Stimulated activated naive CD8-positive, alpha-beta T cell treated with anti-CD3 and anti-CD28 coated beads, Interleukin-15, amount 100 ng/mL, for 72 hours (primary cell): ENCODE data around the gene TFB1M.

Experiments
- ATAC-seq: fragments of 150-1000 bp; cut with Tn5 transposase; 2 replicates; pipeline ENCODE4 v1.10.0; 2021; ENCODE audit warnings: mild to moderate bottlenecking, moderate library complexity
- DNase-seq, 2 donors: peaks; one replicate each; pipeline ENCODE4 v3.0.0; 2021 to 2022
- H3K27ac Mint-ChIP-seq, 2 donors: one replicate each; pipeline ENCODE4 v1.8.0; 2022; ENCODE audit warnings: mild to moderate bottlenecking in 2 of 2, mixed read lengths in 2 of 2, moderate library complexity in 2 of 2
- H3K27me3 Mint-ChIP-seq: one replicate; pipeline ENCODE4 v1.8.0; 2022; ENCODE audit warnings: mixed read lengths
- H3K4me1 Mint-ChIP-seq: one replicate; pipeline ENCODE4 v1.8.0; 2022; ENCODE audit warnings: mild to moderate bottlenecking, mixed read lengths
- H3K4me3 Mint-ChIP-seq, 2 donors: one replicate each; pipeline ENCODE4 v1.8.0; 2022; ENCODE audit warnings: mild to moderate bottlenecking in 2 of 2, mixed read lengths in 2 of 2, moderate library complexity in 1 of 2
- H3K9me3 Mint-ChIP-seq, 2 donors: one replicate each; pipeline ENCODE4 v1.8.0; 2022; ENCODE audit warnings: mixed read lengths in 2 of 2

TFB1M gene

DNA sequence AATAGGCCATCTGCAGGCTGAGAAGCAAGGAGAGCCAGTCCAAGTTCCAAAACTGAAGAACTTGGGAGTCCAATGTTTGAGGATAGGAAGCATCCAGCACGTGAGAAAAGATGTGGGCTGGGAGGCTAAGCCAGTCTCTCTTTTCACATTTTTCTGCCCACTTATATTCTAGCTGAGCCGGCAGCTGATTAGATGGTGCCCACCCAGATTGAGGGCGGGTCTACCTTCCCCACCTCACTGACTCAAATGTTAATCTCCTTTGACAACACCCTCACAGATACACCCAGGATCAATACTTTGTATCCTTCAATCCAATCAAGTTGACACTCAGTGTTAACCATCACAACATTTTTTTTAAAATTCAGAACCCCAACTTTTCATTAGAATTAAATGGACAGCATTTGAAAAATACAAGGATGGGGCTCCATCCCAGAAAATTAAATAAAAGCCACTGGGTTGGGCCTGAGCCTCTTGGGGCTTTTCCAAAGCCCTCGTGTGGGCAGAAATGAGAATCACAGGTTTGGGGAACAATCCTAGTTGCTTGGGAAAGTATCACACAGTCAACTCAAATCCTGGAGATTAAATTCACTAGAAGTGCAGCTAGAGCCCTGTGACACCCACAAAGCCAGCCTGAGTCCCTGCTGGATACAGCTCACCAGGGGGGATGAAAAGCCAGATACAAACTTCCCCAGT lies 48.3 kb downstream of the TFB1M start:
- no peaks in the 10 kb centered on the region for H3K27me3 Mint-ChIP-seq
- ATAC-seq (no peak), DNase-seq (no peak)
- H3K4me3 Mint-ChIP-seq, result no peak overlapping the region
- H3K9me3 Mint-ChIP-seq, result no peaks in the 10 kb centered on the region
- H3K4me1 Mint-ChIP-seq, result peaks cover 28% of the 10 kb centered on the region
- H3K27ac Mint-ChIP-seq, result no peak overlapping the region

DNA sequence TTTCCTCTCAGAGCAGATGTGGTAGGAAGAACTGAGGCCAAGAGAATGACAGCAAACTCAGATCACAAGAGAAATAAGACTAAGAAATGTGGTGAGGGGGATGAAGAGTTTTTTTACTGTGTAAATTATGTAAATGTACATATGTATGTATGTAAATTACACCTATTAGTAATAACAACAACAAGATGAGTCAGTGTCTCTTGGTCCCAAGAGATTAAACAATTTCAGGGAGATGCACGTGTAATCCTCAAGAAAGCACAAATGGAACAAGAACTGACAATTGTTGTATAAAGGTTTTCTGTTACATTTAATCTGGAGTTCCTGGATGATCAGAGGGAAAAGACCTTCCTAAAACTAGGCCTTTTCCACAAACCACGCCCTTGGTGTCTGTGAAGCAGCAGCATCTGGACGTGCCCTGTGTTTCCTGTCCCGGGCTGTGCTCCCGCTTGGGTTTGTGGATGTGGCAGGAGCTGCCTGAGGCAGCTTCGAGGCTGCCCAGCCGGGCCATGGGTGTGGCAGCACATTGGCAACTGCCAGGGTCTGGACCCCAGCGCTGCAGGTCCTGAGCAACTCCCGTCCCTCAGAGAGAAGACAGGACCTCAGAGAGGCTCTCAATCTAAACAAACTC lies 49.5 kb downstream of the TFB1M start:
- H3K4me1 Mint-ChIP-seq, result peaks cover 27% of the 10 kb centered on the region
- H3K4me3 Mint-ChIP-seq, result no peak overlapping the region
- DNase-seq (no peak), ATAC-seq (no peak)
- no peaks in the 10 kb centered on the region for H3K9me3 Mint-ChIP-seq
- H3K27me3 Mint-ChIP-seq, result no peaks in the 10 kb centered on the region
- peak overlapping the region; percentile 8 to 59 for H3K27ac Mint-ChIP-seq

DNA sequence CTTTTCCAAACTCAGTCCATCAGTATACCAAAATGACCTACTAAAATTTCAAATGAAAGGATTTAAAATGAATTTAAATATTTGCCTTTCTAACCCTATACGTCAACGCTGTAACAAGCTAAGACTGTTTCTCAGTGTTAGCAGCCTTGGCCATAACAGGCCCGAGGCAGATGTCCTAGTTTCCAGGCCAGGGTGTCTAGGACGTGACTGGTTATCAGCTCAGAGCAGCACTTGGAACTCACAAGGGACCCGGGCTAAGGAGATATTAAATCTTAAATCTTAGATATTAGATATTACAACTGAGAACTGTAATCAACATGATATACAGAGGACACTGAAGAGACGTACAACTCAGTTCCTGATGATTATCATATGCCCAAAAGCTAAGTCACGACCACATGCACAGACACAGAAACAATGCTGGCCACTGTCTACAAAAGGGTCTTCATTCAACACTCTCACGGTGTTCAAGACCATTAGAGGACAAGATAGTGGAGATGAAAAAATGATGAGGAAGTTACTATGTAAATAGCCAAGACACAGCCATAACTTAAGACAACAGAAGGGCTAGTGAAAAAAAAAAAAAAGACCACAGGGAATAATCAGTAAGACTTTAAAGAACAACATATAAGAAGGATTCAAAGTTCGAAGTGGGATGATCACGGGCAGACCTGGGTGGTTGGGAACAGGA lies 50.8 kb downstream of the TFB1M start, which contains the start of gene CLDN20:
Gene CLDN20 (plus strand): TSS at position 641 of the 691 bp plus-strand sequence. CDS start 11,707 bp downstream, outside the sequence.
- H3K27ac Mint-ChIP-seq, result peak within 1 kb of the TSS; percentile 28 to 59
- H3K4me3 Mint-ChIP-seq, result no peak within 1 kb of the TSS
- peaks cover 26% of the 10 kb centered on the region for H3K4me1 Mint-ChIP-seq
- DNase-seq (no peak), ATAC-seq (no peak)
- H3K9me3 Mint-ChIP-seq, result no peaks in the 10 kb centered on the region
- H3K27me3 Mint-ChIP-seq, result no peaks in the 10 kb centered on the region

DNA sequence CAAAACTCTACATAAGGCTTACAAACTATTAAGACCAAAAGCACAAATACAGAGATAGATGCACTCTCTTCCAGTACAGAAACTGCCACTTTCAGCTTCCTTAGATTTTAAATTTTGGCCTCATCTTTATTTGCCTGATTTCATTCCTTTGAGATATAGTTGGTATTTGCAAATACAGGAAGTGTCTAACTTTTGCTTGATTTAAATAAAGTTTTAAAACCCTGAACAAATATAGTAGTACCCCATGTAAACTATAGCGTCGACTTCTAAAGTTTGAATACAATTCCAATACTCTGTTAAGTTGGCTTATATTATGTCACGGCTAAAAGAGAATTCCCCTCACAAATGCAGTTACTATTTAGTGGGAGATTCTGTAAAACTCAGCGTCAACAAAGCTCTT lies 51.6 kb downstream of the TFB1M start:
- Mint-ChIP-seq H3K4me1 (peaks cover 20% of the 10 kb centered on the region), H3K27me3 (no peaks in the 10 kb centered on the region), H3K27ac (peak overlapping the region; percentile 49 to 77)

DNA sequence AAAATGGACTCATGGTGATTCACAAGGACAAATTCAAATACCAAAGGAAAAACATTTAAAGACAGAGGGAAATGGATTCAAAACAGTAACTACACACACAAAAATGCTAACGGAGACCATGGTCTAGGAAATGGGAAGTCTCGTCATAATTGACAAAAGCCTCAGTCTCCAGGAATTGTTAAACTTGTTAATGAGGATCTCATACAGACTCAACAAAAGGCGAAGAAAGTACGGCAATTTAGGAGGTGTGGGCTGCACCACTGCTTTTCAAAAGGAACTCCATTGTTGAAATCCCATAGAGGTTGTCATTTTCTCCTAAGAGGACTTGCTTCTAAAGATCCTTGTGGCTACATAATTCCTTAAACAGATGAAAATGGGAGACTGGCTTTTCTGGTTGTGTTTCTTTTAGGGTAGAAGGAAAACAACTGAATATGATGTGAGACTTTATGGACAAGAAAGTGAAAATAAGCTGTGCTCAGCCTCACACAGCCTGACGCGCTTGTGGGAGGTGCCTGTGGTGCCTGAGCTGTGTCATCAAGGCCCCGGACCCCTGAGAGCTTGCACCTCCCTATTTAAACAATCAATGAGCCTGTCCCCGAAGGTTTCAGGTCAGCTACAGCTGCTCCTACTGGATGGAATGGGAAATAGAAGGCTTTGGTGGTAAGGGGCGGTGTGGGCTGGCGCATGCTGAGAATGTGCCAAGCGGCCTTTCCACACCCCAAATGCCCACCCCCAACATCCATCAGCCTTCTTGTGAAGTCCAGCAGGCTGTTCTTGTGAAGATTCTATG lies 53.0 kb downstream of the TFB1M start:
- H3K9me3 Mint-ChIP-seq, result no peaks in the 10 kb centered on the region
- peaks cover 20% of the 10 kb centered on the region for H3K4me1 Mint-ChIP-seq
- no peaks in the 10 kb centered on the region for H3K27me3 Mint-ChIP-seq
- ATAC-seq (no peak), DNase-seq (no peak)
- H3K27ac Mint-ChIP-seq, result peak overlapping the region; percentile 15 to 25
- H3K4me3 Mint-ChIP-seq, result no peak overlapping the region

More for the DNA sequence above, 51.6 kb downstream of the TFB1M start:
- Mint-ChIP-seq H3K9me3 (no peaks in the 10 kb centered on the region), H3K4me3 (no peak overlapping the region)
- ATAC-seq, result no peak
- DNase-seq, result no peak

DNA sequence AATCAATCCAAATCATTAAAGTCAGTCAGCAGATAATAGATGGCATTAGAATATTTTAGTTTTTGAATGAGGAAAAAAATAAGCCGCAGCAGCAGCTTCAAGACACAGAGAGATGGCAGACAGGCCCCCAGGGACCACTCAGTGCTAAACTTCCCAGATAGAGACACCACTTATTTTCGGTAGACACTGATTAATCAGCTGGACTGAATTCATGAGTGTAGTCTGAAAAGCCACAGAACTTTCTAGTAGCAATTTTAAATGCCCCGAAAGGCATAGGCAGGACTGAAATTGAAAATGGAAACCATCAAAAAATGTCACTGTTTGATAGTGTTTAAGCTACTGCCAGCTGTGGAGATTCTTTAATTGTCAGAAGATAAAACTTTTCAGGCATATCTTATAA lies 53.6 kb downstream of the TFB1M start:
- no peaks in the 10 kb centered on the region for H3K27me3 Mint-ChIP-seq
- no peak overlapping the region for H3K4me3 Mint-ChIP-seq
- no peaks in the 10 kb centered on the region for H3K9me3 Mint-ChIP-seq
- H3K4me1 Mint-ChIP-seq, result peaks cover 20% of the 10 kb centered on the region
- no peak for DNase-seq
- ATAC-seq, result no peak
- H3K27ac Mint-ChIP-seq, result peak overlapping the region; percentile 25 to 88

DNA sequence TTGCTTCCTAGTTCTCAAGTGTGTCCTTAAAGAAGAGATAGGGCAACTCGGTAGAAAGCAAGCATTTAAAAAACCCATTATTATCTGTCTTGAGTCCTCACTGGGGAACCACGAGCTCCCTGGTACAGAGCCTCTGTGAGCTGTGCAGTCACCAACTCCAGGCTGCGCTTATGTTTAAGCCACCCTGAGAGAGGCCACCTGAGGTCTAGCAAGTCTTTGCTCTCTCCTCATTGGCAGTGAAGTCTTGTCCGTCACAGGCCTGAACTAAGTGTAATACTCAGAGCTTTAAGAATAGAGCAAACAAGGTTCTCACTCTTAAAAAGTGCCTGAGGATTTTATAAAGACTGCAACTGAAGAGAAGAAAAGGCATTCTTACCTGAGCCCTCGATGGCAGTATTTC lies 54.4 kb downstream of the TFB1M start:
- Mint-ChIP-seq H3K4me3 (no peak overlapping the region), H3K27me3 (no peaks in the 10 kb centered on the region), H3K4me1 (peaks cover 24% of the 10 kb centered on the region), H3K9me3 (no peaks in the 10 kb centered on the region), H3K27ac (no peak overlapping the region)
- ATAC-seq (no peak), DNase-seq (no peak)

DNA sequence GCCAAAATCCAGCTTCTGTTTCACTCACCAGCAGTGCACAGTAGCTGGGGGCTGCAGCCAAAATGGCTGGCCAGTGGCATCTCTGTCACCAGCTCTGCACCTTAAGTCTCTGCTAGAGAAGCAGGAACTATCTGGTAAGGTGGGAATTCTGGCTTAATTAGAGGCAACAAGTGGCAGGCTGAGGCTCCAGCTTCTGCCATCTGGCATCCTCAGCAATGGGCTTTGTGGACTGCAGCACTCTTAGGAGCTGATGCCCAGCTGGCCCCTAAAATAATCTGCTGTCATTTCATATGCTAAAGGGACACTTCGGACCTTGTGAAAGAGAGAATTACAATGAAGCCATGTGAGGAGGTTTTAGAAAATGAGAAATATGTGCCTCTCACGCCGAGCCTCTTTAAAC lies 55.1 kb downstream of the TFB1M start:
- H3K4me1 Mint-ChIP-seq, result peaks cover 24% of the 10 kb centered on the region
- no peak for DNase-seq
- ATAC-seq, result no peak
- no peak overlapping the region for H3K27ac Mint-ChIP-seq
- H3K27me3 Mint-ChIP-seq, result no peaks in the 10 kb centered on the region
- H3K4me3 Mint-ChIP-seq, result no peak overlapping the region
- no peaks in the 10 kb centered on the region for H3K9me3 Mint-ChIP-seq

DNA sequence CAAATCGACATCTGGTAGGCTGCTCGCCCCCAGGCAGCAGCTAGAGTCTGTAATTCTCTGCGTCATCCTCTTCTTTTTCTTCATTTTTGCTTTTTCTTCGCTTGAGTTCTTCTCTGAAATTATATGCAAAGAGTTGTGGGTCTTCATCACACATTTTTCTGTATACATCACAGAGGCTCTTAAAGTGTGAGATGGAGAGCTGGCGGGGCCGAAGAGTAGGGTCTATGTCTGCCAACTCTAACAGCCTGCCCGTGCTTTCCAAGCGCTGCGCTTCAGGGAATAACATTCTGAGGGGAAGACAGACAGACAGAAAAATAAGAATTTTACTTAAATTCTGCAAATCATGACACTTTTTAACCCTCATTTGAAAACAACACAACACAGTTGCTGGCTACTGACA lies 56.5 kb downstream of the TFB1M start:
- no peak overlapping the region for H3K4me3 Mint-ChIP-seq

DNA sequence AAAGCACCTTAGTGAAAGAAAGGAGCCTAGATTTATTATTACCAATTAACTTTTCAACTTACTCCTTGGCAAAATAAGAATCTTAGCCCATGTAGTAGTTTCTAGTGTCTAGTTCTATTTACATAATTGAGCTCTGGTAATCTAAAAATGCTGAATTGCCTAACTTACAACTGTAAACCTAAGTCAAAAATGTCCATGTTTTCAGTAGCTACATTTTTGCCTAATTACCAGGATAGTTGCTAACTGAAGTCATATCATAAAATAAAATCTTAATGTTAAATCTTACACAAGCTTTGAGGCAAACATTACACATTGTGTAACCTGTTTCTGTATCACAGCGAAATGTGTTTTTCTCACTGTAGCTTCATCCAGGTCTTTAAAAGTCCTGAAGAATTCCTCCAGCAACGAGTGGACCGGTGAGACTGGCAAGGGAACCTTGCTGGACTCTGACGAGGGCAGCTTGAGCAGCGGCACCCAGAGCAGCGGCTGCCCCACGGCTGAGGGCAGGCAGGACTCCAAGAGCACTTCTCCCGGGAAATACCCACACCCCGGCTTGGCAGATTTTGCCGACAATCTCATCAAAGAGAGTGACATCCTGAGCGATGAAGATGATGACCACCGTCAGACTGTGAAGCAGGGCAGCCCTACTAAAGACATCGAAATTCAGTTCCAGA lies 58.0 kb downstream of the TFB1M start:
- Mint-ChIP-seq H3K27me3 (no peaks in the 10 kb centered on the region), H3K9me3 (no peaks in the 10 kb centered on the region), H3K4me3 (no peak overlapping the region), H3K27ac (no peak overlapping the region), H3K4me1 (peaks cover 11% of the 10 kb centered on the region)
- ATAC-seq (no peak), DNase-seq (no peak)

More for the DNA sequence above, 56.5 kb downstream of the TFB1M start:
- Mint-ChIP-seq H3K9me3 (no peaks in the 10 kb centered on the region), H3K27me3 (no peaks in the 10 kb centered on the region), H3K27ac (no peak overlapping the region), H3K4me1 (peaks cover 24% of the 10 kb centered on the region)
- ATAC-seq (no peak), DNase-seq (no peak)

DNA sequence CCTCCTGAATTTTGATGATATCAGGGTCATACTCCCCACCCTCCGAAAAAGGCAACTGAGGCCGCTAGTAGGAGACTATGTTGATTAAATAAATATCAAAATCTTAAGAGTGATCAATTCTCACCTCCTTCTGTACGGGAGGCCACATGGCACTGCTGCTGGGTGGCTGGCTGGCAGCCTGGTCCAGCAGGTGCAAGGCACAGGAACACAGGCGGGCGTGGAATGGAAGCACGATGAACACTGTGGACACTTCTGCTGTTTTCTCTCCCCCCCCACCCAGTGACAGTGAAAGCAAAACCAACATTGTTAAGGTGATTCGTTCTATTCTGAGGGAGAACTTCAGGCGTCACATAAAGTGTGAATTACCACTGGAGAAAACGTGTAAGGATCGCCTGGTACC lies 60.1 kb downstream of the TFB1M start:
- H3K4me1 Mint-ChIP-seq, result peaks cover 5% of the 10 kb centered on the region
- no peak overlapping the region for H3K4me3 Mint-ChIP-seq

DNA sequence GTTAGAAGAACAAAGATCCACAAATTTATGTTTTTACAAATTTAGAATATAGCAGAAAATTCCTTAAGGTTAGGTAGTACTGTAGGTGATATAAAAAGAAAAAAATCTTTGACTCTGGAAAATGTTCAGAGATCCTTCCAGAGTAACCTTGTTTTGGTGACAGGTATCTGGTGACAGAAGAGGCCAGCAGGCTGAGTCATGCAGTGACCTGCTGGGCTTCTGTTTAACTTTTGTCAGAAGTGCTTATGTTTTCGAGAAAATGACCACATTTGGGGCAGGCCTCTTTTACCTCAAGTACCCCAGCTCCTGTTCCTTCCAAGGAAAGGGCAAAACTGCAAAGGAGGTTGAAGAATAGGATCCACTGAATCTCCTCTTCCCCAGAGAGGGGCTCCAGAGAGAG lies 60.9 kb downstream of the TFB1M start:
- no peak for DNase-seq
- no peaks in the 10 kb centered on the region for H3K27me3 Mint-ChIP-seq
- no peaks in the 10 kb centered on the region for H3K9me3 Mint-ChIP-seq
- peaks cover 5% of the 10 kb centered on the region for H3K4me1 Mint-ChIP-seq
- H3K4me3 Mint-ChIP-seq, result no peak overlapping the region
- H3K27ac Mint-ChIP-seq, result peak overlapping the region; percentile 46 to 54
- no peak for ATAC-seq

More for the DNA sequence above, 60.1 kb downstream of the TFB1M start:
- Mint-ChIP-seq H3K9me3 (no peaks in the 10 kb centered on the region), H3K27ac (peak overlapping the region in 1 of 2 donors; percentile 71), H3K27me3 (no peaks in the 10 kb centered on the region)
- DNase-seq (no peak), ATAC-seq (no peak)

DNA sequence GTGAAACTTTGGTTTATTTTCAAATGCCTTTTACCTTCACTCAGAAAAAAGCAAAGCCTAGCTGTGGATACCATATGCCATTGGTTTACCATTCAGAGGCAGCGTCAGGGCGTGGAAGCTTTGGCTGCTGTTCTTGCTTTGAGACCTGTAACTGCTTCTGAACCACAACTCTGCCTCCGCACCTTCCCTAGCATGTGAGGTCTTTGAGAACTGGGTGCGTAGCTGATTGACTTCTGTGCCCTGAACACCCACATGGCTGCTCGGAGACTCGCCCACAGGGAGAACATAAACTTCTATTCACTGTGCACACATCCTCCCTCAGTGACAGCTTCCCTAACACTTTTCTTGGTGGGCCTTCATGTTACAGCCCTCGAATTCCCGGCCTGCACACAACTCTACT lies 61.7 kb downstream of the TFB1M start:
- DNase-seq, result no peak
- H3K4me1 Mint-ChIP-seq, result peaks cover 5% of the 10 kb centered on the region
- H3K27me3 Mint-ChIP-seq, result no peaks in the 10 kb centered on the region
- H3K4me3 Mint-ChIP-seq, result no peak overlapping the region
- ATAC-seq, result no peak
- H3K9me3 Mint-ChIP-seq, result no peaks in the 10 kb centered on the region
- no peak overlapping the region for H3K27ac Mint-ChIP-seq

DNA sequence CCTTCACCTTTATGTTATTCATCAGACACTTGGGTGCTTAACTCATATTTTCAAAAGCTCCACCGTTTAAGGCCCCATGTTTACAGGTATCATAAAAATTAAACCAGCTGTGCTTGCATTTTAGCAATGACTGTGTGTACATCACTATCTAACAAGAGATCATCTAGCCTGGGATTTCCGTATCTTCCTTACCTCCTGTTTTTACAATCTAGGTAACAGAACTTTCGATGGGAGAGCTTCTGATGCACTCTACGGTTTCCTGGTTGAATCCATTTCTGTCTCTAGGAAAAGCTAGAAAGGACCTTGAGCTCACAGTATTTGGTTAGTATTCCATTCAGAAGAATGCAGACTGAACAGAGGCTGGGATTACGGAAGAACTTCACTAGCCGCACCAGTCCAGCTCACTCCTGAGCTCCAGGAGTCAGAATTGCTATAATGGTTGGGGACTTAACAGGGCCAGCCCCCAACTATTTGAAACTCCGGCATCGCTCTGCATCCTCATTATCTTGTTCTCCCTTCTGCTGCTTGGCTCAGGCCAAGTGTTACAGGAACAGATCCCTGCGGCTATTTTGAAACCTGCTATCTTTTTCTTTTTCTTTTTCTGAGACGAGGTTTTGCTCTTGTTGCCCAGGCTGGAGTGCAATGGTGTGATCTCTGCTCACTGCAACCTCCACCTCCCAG lies 63.4 kb downstream of the TFB1M start:
- Mint-ChIP-seq H3K4me1 (peaks cover 5% of the 10 kb centered on the region), H3K9me3 (no peaks in the 10 kb centered on the region), H3K27me3 (no peaks in the 10 kb centered on the region), H3K27ac (no peak overlapping the region), H3K4me3 (no peak overlapping the region)
- no peak for DNase-seq
- no peak for ATAC-seq
